Cardiac fibroblast (primary cell): ENCODE results near the gene RTN4.

Experiments used
- DNase-seq, 2 donors: peaks; one replicate each; pipeline versions ENCODE4 v3.0.0 to v3.0.0-alpha.2; 2010; ENCODE audit warnings: low read depth in 2 of 2
- H3K4me3 ChIP-seq, 2 donors: replicated peaks in 1 of 2; 1 replicate in 1 of 2; 2 replicates in 1 of 2; pipeline ENCODE4 v1.5.1; 2011; ENCODE audit warnings: low read depth in 2 of 2, low read length in 2 of 2, mild to moderate bottlenecking in 2 of 2, moderate library complexity in 1 of 2
- CTCF ChIP-seq: IDR thresholded peaks from one replicate; pipeline ENCODE4 v1.5.1; 2011; ENCODE audit warnings: low read depth, mild to moderate bottlenecking, low read length, inconsistent platforms

Gene RTN4

GRCh38 chr2:55050100-55050994 is at the start of gene RTN4:
TSS of gene RTN4 (minus strand) at chr2:55050451. CDS start at chr2:55050300, 151 bp downstream.
- TF ChIP-seq CTCF: peak; percentile 37
- peak; percentile 100 for DNase-seq
- H3K4me3 ChIP-seq: peak within 1 kb of the TSS; percentile 85 to 92

GRCh38 chr2:55099493-55099877 is 49.2 kb upstream of the RTN4 start:
- DNase-seq: peak in 1 of 2 donors; percentile 36
- no peak for TF ChIP-seq CTCF
- H3K4me3 ChIP-seq: no peak overlapping the region

- no peak for TF ChIP-seq CTCF
- no peak overlapping the region for H3K4me3 ChIP-seq
- peak; percentile 42 to 60 for DNase-seq
Observed at GRCh38 chr2:55097461-55098410, 47.5 kb upstream of the RTN4 start.

- peak in 1 of 2 donors; percentile 32 for DNase-seq
- no peak overlapping the region for H3K4me3 ChIP-seq
- TF ChIP-seq CTCF: no peak
Observed at GRCh38 chr2:55097082-55097460, 46.8 kb upstream of the RTN4 start.

GRCh38 chr2:55096586-55096985 is 46.3 kb upstream of the RTN4 start:
- no peak for DNase-seq
- TF ChIP-seq CTCF: no peak
- no peak overlapping the region for H3K4me3 ChIP-seq

- no peak for TF ChIP-seq CTCF
- DNase-seq: peak; percentile 58 to 84
- no peak overlapping the region for H3K4me3 ChIP-seq
Observed at GRCh38 chr2:55093381-55093780, 43.1 kb upstream of the RTN4 start.
